T-helper 2 cell (primary cell): ENCODE data around the gene SLC39A2.
"Not testable (repeated sequence)": the region's sequence is repeated elsewhere in the genome, so short reads cannot be mapped to it uniquely, and the experiment has no call there.

Experiments
- DNase-seq, 5 experiments: peaks; one replicate each; pipeline versions ENCODE4 v3.0.0 to v3.0.0-alpha.2; 2012 to 2022

The SLC39A2 gene

DNA sequence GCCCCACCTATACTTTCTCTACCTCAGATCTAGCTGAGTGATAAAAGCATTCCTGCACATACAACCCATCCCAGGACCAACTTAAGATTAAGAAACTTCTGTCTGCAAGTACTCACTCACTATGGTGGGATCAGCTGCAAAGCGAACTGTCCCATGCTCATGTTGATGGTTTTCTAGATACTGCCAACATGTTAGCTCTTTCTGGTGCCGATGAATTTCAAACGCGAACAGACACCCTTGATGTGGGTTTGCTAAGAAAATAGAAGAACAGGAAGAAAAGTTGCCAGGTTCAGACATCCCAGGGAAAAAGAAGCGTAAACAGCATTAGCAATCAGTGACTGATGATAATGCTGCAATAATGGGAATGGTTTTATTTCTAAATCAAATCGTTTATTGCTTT is 1.5 kb upstream of the SLC39A2 start:
- no peak for DNase-seq

GRCh38 chr14:20998139-20998538 is 954 bp upstream of the SLC39A2 start:
- no peak for DNase-seq

DNA sequence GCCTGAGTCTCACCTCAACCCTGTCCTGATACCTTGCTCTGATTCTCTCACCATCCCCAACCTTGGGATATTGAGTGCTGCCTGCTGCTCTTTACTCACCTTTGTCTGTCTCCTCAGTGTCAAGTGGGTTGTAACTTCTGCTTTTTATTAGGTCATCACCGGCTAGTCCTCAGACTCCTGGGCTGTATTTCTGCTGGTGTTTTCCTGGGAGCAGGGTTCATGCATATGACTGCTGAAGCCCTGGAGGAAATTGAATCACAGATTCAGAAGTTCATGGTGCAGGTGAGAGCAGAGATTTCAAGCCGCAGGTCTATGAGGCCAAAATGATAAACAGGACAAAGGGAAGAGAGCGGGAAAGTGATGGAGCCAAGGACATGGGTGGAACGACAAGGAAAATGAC is 498 bp downstream of the SLC39A2 start:
- no peak for DNase-seq

GRCh38 chr14:21001218-21001617 is 2.1 kb downstream of the SLC39A2 start:
- DNase-seq, result no peak

DNA sequence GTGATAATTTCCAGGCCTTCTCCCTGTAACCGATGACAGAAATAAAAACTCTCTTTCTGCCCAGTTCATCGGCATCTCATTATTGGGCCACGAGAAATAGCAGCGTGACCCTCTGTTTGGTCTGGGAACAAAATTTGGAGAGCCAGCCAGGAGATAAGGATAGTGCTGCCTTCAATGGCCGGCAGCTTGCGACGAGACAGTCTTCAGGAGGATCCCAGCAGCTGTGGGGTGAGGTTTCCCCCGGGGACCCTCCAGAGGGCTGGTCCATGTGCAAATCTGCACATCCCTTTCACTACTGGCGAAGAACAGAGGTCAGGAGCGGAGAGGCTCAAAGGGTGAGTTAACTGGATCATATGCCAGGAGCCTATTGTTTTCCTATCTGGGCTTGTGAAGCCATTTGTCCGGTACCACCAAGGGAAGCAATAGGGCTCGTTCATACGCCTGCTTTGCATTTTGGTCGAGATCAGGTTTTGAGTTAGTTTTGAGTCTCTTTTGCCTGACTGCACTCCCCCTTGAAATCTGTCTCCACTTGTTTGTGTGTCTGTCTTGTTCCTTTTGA is 4.8 kb downstream of the SLC39A2 start:
- DNase-seq, result no peak

DNA sequence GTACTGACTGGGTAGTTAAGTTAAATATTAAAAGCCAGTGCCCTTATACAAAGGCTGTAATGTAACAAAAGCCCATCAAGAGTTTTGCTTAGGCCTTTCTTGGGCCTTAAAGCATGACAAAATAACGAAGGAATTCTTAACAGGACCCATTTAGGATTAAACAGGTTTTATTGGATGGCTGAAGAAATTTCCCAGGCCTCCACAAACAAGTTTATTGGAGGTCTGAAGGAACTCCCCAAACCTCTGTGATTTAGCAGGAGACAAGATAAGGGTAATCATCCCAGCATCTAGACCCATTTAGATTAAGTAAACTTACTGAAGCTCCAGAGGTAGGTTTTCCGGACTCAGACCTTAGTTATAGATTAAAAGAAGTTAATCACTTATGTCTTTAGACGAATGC is 10.6 kb downstream of the SLC39A2 start:
- not testable (repeated sequence) for DNase-seq

DNA sequence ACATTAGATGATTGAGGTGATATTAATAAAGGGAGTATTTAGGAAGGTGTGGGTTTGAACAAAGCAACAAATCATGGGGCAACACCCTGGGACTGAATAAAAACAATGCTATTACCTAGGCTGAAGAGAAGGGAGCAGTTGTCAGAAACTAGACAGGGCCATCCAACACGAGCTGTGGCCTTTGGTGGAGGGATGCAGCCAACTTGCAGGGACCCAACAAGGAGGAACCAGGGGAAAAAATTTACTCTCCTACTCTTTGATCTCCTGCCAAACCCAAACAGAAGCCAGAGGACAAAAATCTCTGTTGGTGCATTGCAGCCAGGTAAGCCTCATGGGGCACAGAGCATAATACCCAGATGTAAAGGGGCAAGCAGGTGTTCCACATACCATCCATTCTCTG is 12.0 kb downstream of the SLC39A2 start:
- no peak for DNase-seq

- DNase-seq, result peak; percentile 52 to 70 (median 64)
Observed at GRCh38 chr14:21014761-21015190, 15.7 kb downstream of the SLC39A2 start.

- DNase-seq, result no peak
Observed at GRCh38 chr14:21015312-21015711, 16.2 kb downstream of the SLC39A2 start.

DNA sequence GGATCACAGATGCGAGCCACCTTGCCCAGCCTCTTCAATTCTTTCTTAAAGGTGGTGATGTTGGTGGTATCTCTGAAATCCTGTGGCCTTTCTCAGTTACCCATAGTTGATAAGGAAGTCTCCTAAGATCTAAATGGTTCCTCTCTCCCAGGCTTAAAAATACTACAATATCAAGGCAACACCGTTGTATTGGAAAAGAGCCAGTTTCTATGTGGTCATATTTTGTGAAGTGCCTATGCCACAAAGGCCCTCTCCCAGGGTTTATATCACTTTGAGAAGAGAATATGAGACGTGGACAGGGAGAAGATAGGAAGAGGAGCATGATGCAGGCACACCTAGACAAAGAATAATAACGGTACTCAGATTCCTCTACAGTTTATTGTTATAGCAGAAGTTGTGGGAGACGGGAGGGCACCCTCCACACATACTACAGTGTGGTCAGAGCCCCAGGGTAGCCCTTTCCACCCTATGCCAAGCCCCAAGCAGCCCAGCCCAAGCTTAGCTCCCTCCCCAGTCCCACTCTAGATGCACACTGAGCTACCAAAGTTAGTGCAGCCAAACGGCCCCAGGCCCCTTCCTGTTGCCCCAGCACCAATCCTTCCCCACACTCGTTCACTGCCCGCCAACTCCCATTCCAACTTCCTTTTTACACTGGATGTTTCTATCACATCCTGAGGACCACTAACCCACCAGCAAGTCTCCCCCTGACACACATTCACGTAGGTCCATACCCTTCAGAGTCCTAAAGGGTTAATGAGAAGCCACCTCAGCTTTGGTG is 17.5 kb downstream of the SLC39A2 start:
- no peak for DNase-seq

DNA sequence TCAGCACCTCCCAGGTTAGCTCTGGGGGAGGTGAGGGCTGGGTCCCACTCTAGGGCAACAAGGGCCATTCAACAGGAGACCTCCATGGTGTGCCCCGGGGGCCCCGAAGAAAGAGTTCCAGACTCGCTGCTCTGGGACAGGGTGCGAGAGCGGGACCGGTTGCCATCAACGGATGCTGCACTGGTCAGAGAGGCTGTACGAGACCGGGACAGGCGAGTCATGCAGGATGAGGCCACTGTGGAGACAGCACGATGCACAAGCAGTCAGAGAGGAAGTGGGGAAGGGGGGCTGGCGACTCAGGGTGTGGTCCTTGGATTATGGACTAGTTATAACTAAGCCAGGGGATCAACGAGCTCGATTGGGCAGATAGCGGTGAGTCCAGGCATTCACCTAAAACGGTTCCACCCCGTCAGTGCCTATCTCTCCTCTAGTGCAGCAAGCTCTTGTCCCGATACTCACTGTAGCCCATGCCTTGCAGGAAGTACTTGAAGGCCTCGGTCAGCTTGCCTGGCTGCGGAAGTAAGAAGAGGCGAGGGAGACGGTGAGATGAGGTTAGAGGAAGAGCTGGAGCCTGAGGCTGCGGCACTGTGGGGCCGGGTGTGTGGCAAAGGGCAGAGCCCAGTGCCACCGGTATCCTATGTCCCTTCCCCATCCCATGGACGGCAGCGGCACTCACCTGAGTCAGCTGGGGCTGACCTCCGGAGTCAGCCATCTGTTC is 18.6 kb downstream of the SLC39A2 start:
- DNase-seq, result no peak

DNA sequence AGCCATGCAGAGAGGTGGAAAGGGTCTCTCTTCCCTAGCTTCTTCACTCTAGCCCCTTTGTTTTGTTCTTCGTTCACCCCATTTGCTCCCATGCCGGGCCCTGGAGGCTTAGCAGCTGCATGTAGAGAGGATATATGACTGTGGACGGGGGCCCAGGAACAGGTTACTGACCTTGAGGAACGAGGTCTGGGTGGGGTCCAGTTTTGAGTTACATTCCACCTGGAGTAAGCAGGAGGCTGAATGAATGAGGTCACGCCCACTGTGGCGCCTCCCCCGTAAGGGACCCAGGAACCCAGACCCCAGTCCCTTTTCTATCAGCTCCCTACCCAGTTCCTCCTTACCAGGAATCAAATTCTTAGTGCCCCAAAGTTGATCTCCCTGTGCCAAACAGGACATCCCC is 19.2 kb downstream of the SLC39A2 start:
- no peak for DNase-seq

- DNase-seq, result no peak
Observed at GRCh38 chr14:21018781-21019180, 19.7 kb downstream of the SLC39A2 start.

- no peak for DNase-seq
Observed at GRCh38 chr14:21019366-21019765, 20.3 kb downstream of the SLC39A2 start.

DNA sequence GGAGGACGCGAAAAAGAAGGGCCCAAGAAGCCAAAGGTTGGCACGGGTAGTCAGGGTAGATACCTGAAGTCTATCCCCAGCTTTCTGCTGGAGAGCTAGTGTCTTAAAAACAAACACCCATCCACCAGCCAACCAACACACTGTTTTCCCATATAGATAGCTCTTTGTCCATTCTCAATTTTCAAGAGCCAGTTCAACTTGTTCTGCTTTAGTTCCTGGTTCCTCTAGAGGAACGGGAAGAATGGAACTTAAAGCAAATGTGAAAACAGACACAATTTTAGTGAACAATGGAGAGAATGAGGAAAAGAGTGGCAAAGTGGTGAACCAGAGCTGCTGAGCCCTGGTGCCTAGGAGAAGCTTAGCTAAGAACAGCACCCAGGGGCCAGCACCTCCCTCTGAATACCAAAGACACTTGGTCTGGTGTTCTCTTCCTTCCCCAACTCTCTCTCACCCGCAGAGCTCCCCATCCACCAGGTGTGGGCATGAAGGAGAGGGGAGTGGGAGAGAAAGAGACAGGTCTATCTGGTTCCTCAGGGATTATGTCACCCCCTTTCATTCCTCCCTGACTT is 22.0 kb downstream of the SLC39A2 start:
- DNase-seq, result no peak

- no peak for DNase-seq
Observed at GRCh38 chr14:21022686-21023085, 23.6 kb downstream of the SLC39A2 start.

GRCh38 chr14:21023174-21023573 is 24.1 kb downstream of the SLC39A2 start:
- DNase-seq, result no peak

- peak in 1 of 5 experiments; percentile 18 for DNase-seq
Observed at GRCh38 chr14:21023817-21024584, 24.9 kb downstream of the SLC39A2 start.

GRCh38 chr14:21024585-21025370 is 25.7 kb downstream of the SLC39A2 start, which contains the start of gene NDRG2:
TSS of gene NDRG2 (minus strand) at chr14:21025061. CDS start at chr14:21023315, 1,746 bp downstream.
- DNase-seq, result peak; percentile 47 to 73 (median 66)

DNA sequence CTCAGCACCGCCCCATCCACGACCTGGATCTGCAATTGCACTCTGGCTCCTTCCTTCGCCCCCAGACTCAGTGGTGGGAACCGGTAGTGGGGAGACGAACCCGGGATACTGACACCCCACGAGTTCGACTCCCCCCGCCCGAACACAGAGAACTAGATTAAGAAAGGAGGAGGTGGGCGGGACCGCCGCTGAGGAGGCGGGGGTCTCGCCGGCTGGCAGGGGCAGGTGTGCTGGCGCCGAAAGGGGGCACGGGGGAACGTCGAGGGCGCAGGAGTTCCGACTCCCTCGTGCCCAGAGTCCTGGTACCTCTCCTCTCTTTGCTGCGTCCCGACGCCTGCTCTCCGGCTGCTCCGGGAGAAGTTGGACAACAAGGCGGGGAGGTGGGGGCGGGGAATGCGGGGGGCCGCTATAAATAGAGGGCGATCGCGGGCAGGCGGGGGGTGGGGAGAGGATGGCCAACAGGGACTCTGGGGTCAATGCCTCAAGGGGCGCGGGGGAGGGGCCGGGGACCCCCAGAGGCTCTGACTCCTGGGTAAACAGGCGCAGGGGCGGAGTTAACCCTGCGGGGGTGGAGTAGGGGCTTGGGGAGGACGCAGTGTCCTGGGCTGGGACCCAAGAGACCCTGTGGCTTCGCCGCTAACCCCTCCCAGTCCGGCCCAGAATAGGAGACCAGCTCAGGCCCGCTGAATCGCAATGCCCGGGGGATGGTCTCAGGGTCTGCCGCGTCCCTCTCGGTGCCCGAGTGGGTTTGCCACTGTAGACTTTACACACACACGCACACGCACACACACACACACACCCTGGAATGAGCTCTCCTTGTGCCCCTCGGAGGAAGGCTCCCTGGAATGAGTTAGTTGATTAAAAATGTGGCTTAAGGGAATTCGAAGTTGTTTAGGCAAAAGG is 26.5 kb downstream of the SLC39A2 start:
- DNase-seq, result no peak
